Measurements from ENCODE around the gene BCHE.

GRCh38 chr3:165742351-165742750, 94.9 kb downstream of the BCHE start:
- TF ChIP-seq, protein P1, sequence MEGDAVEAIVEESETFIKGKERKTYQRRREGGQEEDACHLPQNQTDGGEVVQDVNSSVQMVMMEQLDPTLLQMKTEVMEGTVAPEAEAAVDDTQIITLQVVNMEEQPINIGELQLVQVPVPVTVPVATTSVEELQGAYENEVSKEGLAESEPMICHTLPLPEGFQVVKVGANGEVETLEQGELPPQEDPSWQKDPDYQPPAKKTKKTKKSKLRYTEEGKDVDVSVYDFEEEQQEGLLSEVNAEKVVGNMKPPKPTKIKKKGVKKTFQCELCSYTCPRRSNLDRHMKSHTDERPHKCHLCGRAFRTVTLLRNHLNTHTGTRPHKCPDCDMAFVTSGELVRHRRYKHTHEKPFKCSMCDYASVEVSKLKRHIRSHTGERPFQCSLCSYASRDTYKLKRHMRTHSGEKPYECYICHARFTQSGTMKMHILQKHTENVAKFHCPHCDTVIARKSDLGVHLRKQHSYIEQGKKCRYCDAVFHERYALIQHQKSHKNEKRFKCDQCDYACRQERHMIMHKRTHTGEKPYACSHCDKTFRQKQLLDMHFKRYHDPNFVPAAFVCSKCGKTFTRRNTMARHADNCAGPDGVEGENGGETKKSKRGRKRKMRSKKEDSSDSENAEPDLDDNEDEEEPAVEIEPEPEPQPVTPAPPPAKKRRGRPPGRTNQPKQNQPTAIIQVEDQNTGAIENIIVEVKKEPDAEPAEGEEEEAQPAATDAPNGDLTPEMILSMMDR (IDR thresholded peaks at IDR 0.05; ENCODE audit: insufficient read depth, low read length, poor library complexity, severe bottlenecking) = no peak
- no peak for TF ChIP-seq EZH2phosphoT487 (conservative IDR thresholded peaks at IDR 0.05; ENCODE audit: low read length)

All from SU-DHL-6 (cell line).